Smooth muscle cell (in vitro differentiated cells): ENCODE results near the gene TRIM15. TPM values are rescaled to one million over a fixed set of nuclear protein-coding genes. Genes with fewer than 3 reads are reported as not detected.
A peak's percentile ranks its signal among the peaks of the same experiment; 100 is the strongest.
"Not testable (repeated sequence)": the region's sequence is repeated elsewhere in the genome, so short reads cannot be mapped to it uniquely, and the experiment has no call there.

Experiments
- DNase-seq: peaks from one replicate; lab custom pipeline; 2025; ENCODE audit not compliant: unreplicated experiment; lab: John Stamatoyannopoulos, UW
- H2AFZ ChIP-seq: fragments of 200-600 bp; sonication (generic); 2 replicates; pipeline ENCODE4 v1.6.0; 2016; ENCODE audit warnings: antibody characterized with exemption, low read depth, mild to moderate bottlenecking
- H3F3A ChIP-seq: fragments of 200-600 bp; sonication (generic); 2 replicates; pipeline ENCODE4 v1.6.0; 2017; ENCODE audit warnings: antibody characterized with exemption, low read depth
- H3K27ac ChIP-seq: fragments of 200-600 bp; sonication (generic); 2 replicates; pipeline ENCODE4 v1.5.1; 2016; ENCODE audit warnings: low read depth, mild to moderate bottlenecking
- H3K27me3 ChIP-seq: fragments of 200-600 bp; sonication (generic); 2 replicates; pipeline ENCODE4 v1.6.1; 2016; ENCODE audit warnings: low read depth, mild to moderate bottlenecking
- H3K36me3 ChIP-seq: fragments of 200-600 bp; sonication (generic); 2 replicates; pipeline ENCODE4 v1.5.1; 2016; ENCODE audit warnings: low read depth
- H3K4me1 ChIP-seq: fragments of 200-600 bp; sonication (generic); 2 replicates; pipeline ENCODE4 v1.5.1; 2016; ENCODE audit warnings: low read depth
- H3K4me2 ChIP-seq: fragments of 200-600 bp; sonication (generic); 2 replicates; pipeline ENCODE4 v1.6.0; 2016; ENCODE audit warnings: mild to moderate bottlenecking
- H3K4me3 ChIP-seq: fragments of 200-600 bp; sonication (generic); 2 replicates; pipeline ENCODE4 v1.5.1; 2016; ENCODE audit warnings: mild to moderate bottlenecking
- H3K79me2 ChIP-seq: fragments of 200-600 bp; sonication (generic); 2 replicates; pipeline ENCODE4 v1.6.0; 2016; ENCODE audit warnings: low read depth, mild to moderate bottlenecking
- H3K9ac ChIP-seq: fragments of 200-600 bp; sonication (generic); 2 replicates; pipeline ENCODE4 v1.6.0; 2016; ENCODE audit warnings: low read depth
- H3K9me3 ChIP-seq: fragments of 200-600 bp; sonication (generic); replicated peaks from 2 replicates; pipeline ENCODE4 v1.5.1; 2016; ENCODE audit warnings: low read depth
- H4K20me1 ChIP-seq: fragments of 200-600 bp; sonication (generic); 2 replicates; pipeline ENCODE4 v1.6.0; 2016; ENCODE audit warnings: low read depth
- WGBS: methylation state at CpG from one replicate; pipeline ENCODE4 v1.1.7; 2016; ENCODE audit warnings: low lambda C conversion rate; 5-methylcytosine and 5-hydroxymethylcytosine counted together
- polyA plus RNA-seq: library from polyadenylated mRNA; unstranded; fragments of >200 nt; fragmentation: Nextera tagmentation; extraction: Ambion mirVana; gene quantifications from 2 replicates; pipeline ENCODE4 v1.2.1, GENCODE V29; 2016
- total RNA-seq: library from RNA; depleted of rRNA; stranded (reverse); fragments of >200 nt; gene quantifications from 2 replicates; pipeline ENCODE4 v1.2.3, GENCODE V29; 2014
- TF ChIP-seq, protein P1 (sequence below): fragments of 200-600 bp; sonication (generic); IDR thresholded peaks from 2 replicates; pipeline ENCODE4 v1.5.1; 2017; ENCODE audit warnings: borderline replicate concordance, mild to moderate bottlenecking, antibody characterized with exemption; ENCODE audit not compliant: insufficient read depth, poor library complexity, severe bottlenecking

The TRIM15 gene
- total and polyA plus RNA-seq, 2 experiments from 2014 or later: not detected

DNA sequence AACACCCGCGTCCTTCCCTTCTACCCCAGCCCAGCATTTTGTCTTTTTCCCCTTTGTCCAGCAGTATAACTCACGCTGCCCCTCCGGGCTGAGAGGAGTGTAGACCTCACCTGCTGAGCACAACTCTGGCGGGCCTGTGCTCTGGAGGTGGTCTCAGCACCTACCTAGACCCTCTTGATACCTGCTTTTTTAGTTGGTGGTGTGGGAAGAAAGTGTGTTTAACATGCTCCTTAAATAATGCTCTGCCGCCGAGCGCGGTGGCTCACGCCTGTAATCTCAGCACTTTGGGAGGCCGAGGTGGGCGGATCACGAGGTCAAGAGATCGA, 51.3 kb downstream of the TRIM15 start:
- H3K79me2 ChIP-seq: peaks cover 29% of the 10 kb centered on the region
- H3K4me3 ChIP-seq: peak overlapping the region; percentile 86
- TF ChIP-seq, protein P1, sequence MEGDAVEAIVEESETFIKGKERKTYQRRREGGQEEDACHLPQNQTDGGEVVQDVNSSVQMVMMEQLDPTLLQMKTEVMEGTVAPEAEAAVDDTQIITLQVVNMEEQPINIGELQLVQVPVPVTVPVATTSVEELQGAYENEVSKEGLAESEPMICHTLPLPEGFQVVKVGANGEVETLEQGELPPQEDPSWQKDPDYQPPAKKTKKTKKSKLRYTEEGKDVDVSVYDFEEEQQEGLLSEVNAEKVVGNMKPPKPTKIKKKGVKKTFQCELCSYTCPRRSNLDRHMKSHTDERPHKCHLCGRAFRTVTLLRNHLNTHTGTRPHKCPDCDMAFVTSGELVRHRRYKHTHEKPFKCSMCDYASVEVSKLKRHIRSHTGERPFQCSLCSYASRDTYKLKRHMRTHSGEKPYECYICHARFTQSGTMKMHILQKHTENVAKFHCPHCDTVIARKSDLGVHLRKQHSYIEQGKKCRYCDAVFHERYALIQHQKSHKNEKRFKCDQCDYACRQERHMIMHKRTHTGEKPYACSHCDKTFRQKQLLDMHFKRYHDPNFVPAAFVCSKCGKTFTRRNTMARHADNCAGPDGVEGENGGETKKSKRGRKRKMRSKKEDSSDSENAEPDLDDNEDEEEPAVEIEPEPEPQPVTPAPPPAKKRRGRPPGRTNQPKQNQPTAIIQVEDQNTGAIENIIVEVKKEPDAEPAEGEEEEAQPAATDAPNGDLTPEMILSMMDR: no peak
- H3K4me1 ChIP-seq: peaks cover 20% of the 10 kb centered on the region
- peaks cover 3% of the 10 kb centered on the region for H3F3A ChIP-seq
- H3K27me3 ChIP-seq: no peaks in the 10 kb centered on the region
- H3K4me2 ChIP-seq: peak overlapping the region; percentile 86
- no peaks in the 10 kb centered on the region for H3K9me3 ChIP-seq
- 75% methylated on average over 14 of the region's 14 CpGs for WGBS
- H3K27ac ChIP-seq: no peak overlapping the region
- H2AFZ ChIP-seq: no peak overlapping the region
- no peaks in the 10 kb centered on the region for H3K36me3 ChIP-seq
- no peak for DNase-seq
- H4K20me1 ChIP-seq: peaks cover 30% of the 10 kb centered on the region
- H3K9ac ChIP-seq: no peak overlapping the region

DNA sequence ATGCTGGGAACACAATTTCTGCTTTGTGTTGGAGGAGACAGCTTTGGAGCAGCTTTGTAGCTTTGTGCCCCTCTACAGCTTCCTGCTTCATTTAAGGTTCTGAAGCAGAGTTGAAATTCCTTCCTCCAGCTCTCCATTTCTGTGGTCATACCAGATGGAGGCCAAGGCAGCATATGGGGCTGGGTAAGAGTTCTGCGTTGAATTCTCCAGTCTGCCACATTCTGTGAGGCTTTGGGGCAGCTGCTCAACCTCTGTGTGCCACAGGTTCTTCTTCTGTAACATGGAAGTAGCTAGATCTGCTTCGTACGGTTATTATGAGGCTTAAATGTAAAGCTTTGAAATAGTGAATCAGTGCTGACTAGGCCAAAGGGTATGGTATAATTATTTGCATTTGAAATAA, 52.8 kb downstream of the TRIM15 start:
- peaks cover 16% of the 10 kb centered on the region for H3K4me1 ChIP-seq
- peaks cover 15% of the 10 kb centered on the region for H3K79me2 ChIP-seq
- no peaks in the 10 kb centered on the region for H3K9me3 ChIP-seq
- WGBS: 82% methylated on average over 3 of the region's 3 CpGs
- no peak overlapping the region for H2AFZ ChIP-seq
- no peak for DNase-seq
- no peak overlapping the region for H3K9ac ChIP-seq
- no peaks in the 10 kb centered on the region for H3K36me3 ChIP-seq
- H3K27ac ChIP-seq: no peak overlapping the region
- TF ChIP-seq, protein P1: no peak
- no peak overlapping the region for H3K4me3 ChIP-seq
- peaks cover 15% of the 10 kb centered on the region for H4K20me1 ChIP-seq
- peaks cover 3% of the 10 kb centered on the region for H3F3A ChIP-seq
- H3K4me2 ChIP-seq: no peak overlapping the region
- no peaks in the 10 kb centered on the region for H3K27me3 ChIP-seq

DNA sequence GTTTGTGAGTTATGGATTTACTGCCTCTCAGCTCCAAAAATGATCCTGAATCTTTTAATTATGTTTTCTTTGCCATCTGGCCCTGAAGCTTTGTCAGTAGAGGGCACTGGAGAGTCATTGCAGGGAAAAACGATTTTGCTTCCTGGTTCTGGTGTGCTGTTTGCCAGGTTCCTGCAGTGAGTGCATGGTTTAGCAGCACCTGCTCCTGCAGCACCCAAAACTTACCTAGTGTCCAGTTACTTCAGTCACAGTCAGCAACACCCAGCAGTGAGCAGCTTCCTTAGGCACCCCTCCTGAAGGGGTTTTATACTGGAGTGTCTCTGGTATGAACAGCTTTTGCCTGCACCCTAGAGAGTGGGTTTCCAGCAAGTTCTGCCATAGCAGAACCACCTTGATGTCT, 55.9 kb downstream of the TRIM15 start:
- 0% methylated on average over 1 of the region's 1 CpG for WGBS
- Histone ChIP-seq H3K4me3 (no peak overlapping the region), H3K36me3 (no peaks in the 10 kb centered on the region), H3K4me2 (no peak overlapping the region), H3K27ac (no peak overlapping the region), H4K20me1 (no peaks in the 10 kb centered on the region), H3K27me3 (no peaks in the 10 kb centered on the region), H3K9ac (no peak overlapping the region), H3K79me2 (no peaks in the 10 kb centered on the region), H3K9me3 (peaks cover 4% of the 10 kb centered on the region), H3K4me1 (no peaks in the 10 kb centered on the region), H3F3A (no peaks in the 10 kb centered on the region), H2AFZ (no peak overlapping the region)
- TF ChIP-seq, protein P1: peak; percentile 79
- DNase-seq: no peak

DNA sequence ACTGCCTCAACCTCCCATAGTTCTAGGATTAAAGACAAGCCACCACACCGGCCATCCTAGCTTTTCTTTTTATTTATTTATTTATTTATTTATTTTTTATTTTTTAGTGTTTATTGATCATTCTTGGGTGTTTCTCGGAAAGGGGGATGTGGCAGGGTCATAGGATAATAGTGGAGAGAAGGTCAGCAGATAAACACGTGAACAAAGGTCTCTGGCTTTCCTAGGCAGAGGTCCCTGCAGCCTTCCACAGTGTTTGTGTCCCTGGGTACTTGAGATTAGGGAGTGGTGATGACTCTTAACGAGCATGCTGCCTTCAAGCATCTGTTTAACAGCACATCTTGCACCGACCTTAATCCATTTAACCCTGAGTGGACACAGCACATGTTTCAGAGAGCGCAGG, 58.0 kb downstream of the TRIM15 start:
- not testable (repeated sequence) for H3K79me2 ChIP-seq, H4K20me1 ChIP-seq, H3K9me3 ChIP-seq, DNase-seq, H2AFZ ChIP-seq, H3K36me3 ChIP-seq, H3K4me2 ChIP-seq, H3K4me3 ChIP-seq, H3K4me1 ChIP-seq, H3F3A ChIP-seq, H3K27me3 ChIP-seq, H3K9ac ChIP-seq, H3K27ac ChIP-seq
- WGBS: 87% methylated on average over 6 of the region's 6 CpGs

DNA sequence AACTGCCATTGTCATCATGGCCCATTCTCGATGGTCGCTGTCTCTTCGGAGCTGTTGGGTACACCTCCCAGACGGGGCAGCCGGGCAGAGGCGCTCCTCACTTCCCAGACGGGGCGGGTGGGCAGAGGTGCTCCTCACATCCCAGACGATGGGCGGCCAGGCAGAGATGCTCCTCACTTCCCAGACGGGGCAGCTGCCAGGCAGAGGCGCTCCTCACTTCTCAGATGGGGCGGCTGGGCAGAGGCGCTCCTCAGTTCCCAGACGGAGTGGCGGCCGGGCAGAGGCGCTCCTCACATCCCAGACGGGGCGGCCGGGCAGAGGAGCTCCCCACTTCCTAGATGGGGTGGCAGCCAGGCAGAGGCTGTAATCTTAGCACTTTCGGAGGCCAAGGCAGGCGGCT, 58.6 kb downstream of the TRIM15 start:
- H3K79me2 ChIP-seq, H3K27ac ChIP-seq, H3K27me3 ChIP-seq, H3K4me2 ChIP-seq, H2AFZ ChIP-seq, H3K4me3 ChIP-seq, H3K9me3 ChIP-seq, H4K20me1 ChIP-seq, H3K9ac ChIP-seq, H3K36me3 ChIP-seq, H3K4me1 ChIP-seq, DNase-seq, H3F3A ChIP-seq: not testable (repeated sequence)
- 94% methylated on average over 23 of the region's 23 CpGs for WGBS
